COLO829 (cell line): Measurements from ENCODE around the gene PGAP3.
"Not testable (repeated sequence)": the region's sequence is repeated elsewhere in the genome, so short reads cannot be mapped to it uniquely, and the experiment has no call there.

Experiments used
- DNase-seq: peaks from one replicate; pipeline ENCODE4 v3.0.0; 2012; ENCODE audit warnings: low spot score

The PGAP3 gene

DNA sequence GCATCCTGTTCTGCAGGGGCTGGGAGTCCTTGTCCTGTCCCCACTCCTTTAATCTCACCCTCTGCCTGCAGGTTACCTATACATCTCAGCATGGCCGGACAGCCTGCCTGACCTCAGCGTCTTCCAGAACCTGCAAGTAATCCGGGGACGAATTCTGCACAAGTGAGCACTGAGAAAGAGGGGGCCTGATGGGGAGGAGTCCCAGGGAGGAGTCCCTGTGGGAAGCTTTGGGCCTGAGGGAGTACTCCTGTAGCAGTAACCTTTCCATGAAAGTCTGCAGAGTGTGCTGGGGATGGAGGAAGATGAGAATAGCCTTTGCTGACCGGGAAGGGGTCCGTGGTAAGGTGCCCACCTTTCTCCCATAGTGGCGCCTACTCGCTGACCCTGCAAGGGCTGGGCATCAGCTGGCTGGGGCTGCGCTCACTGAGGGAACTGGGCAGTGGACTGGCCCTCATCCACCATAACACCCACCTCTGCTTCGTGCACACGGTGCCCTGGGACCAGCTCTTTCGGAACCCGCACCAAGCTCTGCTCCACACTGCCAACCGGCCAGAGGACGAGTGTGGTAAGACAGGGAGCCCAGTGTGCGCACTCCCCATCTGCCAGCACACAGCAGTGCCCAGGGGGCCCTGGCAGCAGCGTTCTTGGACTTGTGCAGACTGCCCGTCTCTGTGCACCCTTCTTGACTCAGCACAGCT, 27.7 kb upstream of the PGAP3 start:
- no peak for DNase-seq

DNA sequence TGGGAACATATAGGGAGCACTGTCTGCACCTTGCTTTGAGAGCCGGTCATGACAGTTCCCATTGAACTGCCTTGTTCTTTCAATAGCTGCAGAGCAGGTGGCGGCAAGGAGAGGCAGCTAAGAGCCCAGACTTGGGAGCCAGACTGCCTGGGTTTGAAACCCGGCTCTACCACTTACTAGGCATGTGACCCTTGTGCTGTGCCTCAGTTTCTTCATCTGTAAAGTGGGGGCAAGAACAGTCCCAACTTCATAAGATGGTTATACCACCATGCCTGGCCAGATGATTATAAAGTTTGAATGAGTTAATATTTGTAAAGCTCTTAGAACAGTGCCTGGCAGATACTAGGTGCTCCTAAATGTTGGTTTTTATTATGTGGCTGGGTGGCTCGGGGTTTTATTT, 26.4 kb upstream of the PGAP3 start:
- no peak for DNase-seq

DNA sequence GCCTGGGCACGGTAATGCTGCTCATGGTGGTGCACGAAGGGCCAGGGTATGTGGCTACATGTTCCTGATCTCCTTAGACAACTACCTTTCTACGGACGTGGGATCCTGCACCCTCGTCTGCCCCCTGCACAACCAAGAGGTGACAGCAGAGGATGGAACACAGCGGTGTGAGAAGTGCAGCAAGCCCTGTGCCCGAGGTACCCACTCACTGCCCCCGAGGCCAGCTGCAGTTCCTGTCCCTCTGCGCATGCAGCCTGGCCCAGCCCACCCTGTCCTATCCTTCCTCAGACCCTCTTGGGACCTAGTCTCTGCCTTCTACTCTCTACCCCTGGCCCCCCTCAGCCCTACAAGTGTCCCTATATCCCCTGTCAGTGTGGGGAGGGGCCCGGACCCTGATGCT, 24.0 kb upstream of the PGAP3 start:
- DNase-seq, result no peak

DNA sequence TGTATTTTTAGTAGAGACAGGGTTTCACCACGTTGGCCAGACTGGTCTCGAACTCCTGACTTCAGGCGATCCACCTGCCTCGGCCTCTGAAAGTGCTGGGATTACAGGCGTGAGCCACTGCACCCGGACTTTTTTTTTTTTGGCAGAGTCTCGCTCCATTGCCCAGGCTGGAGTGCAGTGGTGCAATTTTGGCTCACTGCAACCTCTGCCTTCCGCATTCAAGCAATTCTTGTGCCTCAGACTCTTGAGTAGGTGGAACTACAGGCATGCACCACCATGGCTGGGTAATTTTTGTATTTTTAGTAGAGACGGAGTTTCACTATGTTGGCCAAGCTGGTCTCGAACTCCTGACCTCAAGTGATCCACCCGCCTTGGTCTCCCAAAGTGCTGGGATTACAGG, 23.2 kb upstream of the PGAP3 start:
- DNase-seq, result not testable (repeated sequence)

DNA sequence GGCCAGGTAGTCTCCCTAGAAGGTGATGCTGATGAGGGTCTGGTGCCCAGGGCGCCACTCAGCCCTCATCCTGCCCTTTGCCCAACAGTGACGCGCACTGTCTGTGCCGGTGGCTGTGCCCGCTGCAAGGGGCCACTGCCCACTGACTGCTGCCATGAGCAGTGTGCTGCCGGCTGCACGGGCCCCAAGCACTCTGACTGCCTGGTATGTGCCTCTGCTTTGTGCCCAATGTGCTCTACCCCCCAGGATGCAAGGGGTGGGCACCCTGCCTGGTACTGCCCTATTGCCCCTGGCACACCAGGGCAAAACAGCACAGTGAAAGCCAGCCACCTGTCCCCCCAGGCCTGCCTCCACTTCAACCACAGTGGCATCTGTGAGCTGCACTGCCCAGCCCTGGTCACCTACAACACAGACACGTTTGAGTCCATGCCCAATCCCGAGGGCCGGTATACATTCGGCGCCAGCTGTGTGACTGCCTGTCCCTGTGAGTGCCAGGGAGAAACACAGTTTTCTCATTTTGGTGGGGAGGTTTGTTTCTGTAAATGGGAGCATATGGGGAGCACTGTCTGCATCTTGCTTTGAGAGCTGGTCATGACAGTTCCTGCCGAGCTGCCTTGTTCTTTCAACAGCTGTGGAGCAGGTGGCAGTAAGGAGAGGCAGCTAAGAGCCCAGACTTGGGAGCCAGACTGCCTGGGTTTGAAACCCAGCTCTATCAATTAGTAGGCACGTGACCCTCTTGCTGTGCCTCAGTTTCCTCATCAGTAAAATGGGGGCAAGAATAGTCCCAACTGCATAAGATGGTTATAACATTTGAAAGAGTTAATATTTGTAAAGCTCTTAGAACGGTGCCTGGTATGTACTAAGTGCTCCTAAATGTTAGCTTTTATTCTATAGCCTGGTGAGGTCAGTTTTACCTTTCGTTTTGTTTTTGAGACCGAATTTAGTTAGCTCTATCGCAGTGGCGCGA, 22.4 kb upstream of the PGAP3 start:
- no peak for DNase-seq

DNA sequence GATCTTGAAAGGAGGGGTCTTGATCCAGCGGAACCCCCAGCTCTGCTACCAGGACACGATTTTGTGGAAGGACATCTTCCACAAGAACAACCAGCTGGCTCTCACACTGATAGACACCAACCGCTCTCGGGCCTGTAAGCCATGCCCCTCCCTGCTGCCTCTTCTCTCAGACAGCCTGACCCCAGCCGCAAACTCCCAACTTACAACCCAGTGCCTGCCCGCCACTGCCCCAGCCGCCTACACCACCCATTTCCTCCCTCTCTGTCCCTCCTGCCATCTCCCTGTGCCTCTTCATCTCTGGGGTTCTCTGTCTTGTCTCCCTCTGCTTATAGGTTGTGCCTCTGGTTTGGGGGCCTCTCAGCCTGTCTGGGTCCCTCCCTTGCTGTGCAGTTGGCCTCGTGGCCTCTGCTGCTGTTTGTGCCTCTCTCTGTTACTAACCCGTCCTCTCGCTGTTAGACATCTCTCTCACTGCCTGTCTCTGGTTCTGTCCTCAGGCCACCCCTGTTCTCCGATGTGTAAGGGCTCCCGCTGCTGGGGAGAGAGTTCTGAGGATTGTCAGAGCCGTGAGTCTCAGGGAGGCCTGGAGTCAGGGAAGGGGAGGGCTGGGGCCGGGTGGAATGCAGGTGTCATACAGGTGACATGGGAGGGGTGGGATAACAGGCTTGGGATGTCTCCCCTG, 21.6 kb upstream of the PGAP3 start:
- no peak for DNase-seq

DNA sequence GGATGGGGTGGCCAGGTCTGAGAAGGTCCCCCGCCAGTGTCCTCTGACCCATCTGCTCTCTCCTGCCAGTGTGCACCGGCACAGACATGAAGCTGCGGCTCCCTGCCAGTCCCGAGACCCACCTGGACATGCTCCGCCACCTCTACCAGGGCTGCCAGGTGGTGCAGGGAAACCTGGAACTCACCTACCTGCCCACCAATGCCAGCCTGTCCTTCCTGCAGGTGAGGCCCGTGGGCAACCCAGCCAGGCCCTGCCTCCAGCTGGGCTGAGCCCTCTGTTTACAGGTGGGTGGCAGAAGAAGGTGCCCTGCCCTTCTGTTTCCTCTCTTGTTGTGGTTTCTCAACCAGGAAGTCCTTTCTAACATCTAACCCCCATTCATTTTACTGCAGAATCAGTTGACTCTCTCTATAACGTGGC, 19.1 kb upstream of the PGAP3 start:
- no peak for DNase-seq

DNA sequence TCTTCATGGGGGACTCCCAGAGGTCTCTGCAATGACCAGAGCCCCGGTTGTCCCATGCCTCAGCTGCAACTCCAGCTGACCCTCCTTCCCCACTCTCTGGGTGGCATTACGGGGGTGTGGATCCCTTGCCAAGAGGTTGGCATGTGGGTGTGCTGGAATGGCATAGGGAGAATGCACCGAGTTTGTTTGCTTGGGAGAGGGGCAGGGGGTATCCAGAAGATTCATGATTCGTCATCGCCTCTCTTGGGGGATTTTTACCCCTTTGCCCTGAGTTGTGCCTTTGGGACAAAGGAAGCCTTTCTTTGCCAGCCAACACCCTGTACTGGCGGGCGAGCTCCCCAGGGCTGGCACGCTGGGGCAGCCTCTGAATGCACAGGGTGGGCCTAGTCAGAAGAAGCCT, 18.5 kb upstream of the PGAP3 start:
- DNase-seq, result no peak

DNA sequence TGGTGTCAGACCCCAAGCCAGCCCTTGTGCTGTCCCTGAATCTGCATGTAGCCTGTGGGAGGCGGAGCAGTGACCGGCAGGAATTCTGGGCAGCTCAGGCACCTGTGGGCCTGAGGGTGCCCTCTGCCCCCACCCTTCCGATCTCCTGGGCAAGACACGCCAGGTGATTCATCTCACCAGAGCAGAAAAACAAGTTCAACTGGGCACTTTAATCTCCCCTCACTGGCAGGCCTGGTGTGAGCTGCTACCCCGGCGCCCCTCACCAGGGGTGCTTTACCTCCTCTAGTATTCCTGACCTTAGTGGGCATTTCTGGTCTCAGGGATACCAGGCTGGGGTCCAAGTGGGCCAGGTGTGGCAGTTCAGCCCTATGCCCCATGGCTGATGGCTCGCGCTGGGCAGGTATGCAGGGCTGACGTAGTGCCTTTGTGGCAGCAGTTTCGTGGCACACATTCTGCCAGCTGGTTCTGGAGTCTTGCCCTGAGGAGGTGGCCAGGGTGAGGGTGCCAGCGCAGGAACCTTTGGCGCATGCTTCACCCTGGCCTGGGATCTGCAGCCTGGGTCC, 18.0 kb upstream of the PGAP3 start:
- no peak for DNase-seq

DNA sequence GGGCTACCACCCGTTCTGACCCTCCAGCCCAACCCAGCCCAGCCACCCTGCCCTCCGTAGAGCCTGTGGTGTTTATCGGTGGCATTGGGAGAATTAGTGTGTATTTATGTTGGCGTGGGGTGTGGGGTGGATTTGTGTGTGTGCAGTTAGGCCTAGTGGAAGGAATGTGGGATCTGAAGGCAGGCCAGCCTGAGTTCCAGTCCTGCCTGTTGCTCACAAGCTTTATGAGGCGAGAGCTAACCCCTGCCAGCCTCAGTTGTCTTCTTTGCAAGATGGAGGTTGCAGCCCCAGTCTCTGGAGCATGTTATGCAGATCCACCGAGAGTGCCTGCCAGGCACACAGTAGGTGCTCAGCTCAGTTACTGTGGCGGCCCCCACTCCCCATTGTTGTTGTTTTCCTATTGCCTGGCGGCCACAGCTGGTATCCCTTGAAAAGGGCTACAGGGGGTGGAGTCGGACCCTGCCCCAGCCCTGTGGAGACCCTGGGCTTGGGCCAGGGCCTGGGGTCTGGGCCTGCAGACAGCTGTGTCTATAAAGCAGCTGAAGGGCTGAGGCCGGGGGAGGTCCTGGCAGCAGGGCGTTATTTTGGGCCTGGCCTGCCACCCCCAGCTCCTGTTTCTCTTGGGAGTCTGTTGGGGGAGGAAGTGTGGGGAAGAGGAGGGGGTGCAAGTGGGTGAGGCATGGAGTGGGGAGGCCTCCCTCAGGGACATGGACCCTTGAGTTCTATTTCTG, 17.1 kb upstream of the PGAP3 start:
- DNase-seq, result no peak

DNA sequence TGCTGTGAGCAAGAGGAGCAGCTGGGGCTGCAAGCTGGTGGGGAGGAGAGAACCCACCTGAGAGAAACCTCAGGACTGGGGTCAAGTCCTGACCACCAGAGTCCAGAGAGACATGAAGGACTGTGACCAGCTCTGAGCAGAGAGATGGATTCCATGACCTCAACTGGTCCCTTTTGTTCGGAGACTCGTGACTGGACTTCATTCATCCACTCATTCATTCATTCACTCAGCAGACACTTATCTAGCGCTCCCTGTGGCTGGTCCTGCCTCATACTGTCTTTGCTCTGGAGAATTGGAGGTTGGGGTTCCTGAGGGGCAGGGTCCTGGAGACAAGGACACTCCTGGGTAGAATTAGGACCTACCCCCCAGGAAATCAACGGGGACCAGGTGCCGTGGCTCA, 16.1 kb upstream of the PGAP3 start:
- no peak for DNase-seq

DNA sequence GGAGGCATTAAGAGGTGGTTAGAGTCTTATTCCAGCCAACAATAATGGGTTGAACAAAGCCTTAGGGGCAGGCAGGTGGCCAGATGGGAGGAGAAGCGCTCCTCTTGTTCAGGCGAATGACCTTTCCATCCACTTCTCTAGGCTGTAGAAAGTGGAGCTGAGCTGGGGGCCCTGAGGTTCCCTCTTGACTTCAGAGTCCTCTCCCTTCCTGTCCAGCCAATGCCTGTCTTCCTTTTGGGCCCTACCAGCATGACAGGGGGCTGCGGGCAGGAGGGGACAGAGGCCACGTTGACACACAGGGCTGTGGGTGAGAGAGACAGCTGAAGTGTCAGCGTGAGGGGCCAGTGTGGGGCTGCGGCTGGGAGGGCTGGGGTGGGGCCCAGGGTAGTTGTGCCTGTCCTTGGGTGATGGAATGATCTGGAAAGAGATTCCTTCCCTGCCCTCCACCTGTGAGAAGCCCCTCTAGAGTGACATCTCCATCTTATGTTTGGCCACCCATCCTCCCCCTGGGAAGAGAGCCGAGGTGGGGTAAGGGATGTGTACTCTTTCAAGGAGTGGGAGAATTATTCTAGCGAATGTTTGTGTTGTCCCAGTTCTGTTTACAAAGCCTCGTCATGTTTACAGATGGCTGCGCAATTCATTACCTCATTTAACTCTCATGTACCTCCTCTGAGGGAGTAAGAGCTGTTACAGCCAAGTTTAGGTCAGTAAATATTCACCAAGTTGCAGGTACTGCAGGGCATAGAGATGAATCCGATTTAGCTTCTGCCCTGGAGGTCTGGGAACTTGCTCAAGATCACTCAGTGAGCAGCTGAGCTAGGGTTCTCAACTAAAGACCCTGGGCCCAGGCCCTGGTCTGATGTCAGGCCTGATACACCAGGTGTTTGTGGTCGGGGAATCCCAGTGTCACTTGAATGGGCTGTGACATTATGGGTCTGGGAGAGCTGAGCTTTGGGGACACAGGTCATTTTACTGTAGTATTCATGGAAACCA, 15.3 kb upstream of the PGAP3 start:
- DNase-seq, result no peak

DNA sequence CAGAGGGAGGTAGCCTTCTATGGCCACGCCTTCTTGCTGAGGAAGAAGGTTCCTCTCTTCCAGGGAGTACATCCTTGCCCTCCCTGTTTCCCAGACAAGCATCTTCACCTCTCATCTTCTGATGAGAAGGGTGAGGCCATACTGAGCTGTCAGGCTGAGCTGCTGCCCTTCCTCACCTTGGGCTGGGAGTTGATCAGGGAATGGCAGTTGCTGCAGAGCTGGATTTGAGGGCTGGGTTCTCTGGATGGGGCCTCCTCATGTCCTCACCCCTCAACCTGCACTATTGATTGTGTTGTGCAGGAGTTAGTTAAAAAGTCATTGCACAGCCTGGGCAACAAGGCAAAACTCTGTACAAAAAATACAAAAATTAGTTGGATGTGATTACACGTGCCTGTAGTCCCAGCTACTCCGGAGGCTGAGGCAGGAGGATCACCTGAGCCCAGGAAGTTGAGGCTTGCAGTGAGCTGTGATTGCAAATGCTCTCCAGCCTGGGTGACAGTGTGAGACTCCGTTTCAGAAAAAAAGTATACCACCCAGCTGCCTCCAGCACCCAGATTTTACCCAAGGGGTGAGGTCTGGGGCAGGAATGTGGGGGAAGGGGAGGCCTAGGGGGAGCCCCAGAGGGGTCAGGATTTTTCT, 14.0 kb upstream of the PGAP3 start:
- no peak for DNase-seq

DNA sequence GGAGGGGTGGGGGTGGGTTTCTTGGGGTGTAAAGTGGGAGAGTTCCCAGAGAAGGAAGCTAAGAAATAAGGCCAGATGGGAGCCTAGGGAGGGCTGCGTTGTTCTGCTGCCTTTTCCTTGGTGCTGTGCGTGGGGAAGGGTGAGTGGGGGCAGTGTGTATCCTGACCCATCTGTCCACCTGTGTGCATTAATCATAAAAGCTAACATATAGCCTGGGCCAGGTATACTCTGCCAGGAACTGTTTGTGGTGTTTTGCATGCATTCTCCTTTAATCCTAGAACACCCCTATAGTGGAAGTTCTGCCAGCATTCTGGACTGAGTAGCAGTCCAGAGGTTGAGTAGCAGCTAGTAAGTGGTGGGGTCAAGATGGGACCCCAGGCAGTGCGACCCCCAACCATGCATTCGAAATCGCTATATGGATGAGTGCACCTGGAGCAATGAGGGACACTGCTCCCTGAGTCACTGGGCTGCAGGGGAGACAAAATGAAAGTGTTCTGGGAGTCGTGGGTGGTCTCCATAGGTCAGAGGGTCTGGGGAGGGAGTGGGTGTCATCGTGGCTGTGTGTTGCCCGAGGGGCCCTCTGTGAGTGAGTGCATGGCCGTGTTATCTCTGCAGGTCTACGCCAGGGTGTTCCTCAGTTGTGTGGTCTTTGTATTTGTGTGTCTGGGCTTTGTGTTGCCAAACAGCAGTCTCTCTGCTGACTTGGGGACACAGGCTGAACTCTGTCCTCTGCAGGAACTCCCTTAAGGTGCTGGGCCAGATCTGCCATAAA, 13.3 kb upstream of the PGAP3 start:
- DNase-seq, result no peak

DNA sequence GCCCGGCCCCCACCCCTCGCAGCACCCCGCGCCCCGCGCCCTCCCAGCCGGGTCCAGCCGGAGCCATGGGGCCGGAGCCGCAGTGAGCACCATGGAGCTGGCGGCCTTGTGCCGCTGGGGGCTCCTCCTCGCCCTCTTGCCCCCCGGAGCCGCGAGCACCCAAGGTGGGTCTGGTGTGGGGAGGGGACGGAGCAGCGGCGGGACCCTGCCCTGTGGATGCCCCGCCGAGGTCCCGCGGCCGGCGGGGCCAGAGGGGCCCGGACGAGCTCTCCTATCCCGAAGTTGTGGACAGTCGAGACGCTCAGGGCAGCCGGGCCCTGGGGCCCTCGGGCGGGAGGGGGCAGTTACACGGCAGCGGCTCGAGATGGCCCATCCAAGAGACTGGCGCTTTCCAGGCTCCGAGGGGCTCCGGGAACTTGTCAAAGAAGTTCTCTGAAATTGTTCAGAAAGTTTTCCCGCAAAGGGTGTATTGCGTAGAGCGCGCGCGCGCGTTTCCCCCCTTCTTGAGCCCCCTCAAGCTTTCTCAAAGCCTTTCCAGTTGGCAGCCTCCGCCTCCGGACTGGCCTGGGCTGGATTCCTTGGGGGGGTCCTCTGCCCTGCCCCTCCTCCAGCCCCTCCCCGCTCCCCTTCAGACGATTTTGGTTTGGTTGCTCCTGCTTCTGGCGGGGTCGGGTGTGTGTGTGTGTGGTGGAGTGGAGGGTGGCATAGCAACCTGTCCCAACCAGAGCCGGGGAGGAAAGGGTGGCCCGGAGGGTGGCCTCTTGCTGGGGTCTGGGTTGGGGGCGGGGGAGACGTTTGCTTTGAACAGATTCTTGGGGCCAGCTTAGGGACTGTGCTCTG, 12.5 kb upstream of the PGAP3 start:
- no peak for DNase-seq

DNA sequence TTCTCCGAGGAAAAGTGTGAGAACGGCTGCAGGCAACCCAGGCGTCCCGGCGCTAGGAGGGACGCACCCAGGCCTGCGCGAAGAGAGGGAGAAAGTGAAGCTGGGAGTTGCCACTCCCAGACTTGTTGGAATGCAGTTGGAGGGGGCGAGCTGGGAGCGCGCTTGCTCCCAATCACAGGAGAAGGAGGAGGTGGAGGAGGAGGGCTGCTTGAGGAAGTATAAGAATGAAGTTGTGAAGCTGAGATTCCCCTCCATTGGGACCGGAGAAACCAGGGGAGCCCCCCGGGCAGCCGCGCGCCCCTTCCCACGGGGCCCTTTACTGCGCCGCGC, 11.9 kb upstream of the PGAP3 start, which contains the start of gene ERBB2:
ERBB2 (plus strand) TSS at position 247 of the 330 bp plus-strand sequence. CDS start 175 bp downstream, outside the sequence.
- DNase-seq, result peak; percentile 72

DNA sequence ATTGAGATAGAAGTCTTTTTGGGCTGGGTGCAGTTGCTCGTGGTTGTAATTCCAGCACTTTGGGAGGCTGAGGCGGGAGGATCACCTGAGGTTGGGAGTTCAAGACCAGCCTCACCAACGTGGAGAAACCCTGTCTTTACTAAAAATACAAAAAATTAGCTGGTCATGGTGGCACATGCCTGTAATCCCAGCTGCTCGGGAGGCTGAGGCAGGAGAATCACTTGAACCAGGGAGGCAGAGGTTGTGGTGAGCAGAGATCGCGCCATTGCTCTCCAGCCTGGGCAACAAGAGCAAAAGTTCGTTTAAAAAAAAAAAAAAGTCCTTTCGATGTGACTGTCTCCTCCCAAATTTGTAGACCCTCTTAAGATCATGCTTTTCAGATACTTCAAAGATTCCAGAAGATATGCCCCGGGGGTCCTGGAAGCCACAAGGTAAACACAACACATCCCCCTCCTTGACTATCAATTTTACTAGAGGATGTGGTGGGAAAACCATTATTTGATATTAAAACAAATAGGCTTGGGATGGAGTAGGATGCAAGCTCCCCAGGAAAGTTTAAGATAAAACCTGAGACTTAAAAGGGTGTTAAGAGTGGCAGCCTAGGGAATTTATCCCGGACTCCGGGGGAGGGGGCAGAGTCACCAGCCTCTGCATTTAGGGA, 11.4 kb upstream of the PGAP3 start:
- DNase-seq, result not testable (repeated sequence)

DNA sequence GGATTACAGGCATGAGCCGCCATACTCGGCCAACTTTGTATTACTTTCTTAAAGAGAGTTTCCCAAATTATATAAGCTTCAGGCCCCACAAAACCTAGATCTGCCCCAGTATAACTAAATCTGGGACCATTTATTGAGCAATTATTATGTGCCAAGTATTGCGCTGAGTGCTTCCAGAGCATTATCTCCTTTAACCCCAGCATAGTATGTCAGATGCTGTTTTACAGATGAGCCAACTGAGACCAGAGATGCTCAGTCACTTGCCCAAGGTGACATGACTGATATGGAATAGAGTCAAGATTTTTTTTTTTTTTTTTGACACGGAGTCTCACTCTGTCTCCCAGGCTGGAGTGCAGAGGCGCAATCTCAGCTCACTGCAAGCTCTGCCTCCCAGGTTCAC, 10.1 kb upstream of the PGAP3 start:
- no peak for DNase-seq
